ENCODE data around the gene ISCU.

ISCU gene

DNA sequence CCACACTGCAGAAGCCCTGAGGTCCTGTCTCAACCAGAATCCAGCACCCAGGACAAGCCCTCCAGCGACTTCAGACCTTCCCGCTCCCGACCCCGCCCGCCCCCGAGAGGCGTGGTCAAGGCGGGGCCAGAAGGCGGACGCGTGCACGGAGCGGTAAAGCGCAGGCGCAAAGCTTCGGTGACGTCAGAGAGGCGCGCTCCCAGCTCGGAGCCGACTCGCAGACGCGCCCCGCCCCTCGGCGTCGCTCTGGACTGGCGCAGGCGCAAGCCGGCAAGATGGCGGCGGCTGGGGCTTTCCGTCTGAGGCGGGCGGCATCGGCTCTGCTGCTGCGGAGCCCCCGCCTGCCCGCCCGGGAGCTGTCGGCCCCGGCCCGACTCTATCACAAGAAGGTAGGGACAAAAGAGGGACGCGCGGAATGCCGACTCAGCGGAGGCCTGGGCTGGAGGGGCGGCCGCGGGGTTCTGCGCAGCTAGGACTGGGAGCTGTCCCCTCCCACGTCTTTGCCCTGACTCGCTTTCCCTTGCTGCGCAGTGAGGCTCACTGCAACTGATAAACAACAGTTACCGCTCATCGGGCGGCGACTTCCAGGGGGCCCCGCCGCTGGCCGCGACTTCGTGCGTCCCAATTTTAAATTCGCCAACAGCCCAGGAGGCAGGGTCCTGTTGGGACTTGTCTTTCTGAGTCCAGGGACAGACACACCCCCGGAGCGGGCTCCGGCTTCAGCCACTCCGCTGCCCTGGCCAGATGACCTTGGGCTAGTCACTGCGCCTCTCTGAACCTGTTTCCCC lies at the start of gene ISCU:
TSS of gene ISCU (plus strand) at position 249 of the 788 bp plus-strand sequence. CDS start at position 276, 27 bp downstream.
- DNase-seq, result peak; percentile 91

DNA sequence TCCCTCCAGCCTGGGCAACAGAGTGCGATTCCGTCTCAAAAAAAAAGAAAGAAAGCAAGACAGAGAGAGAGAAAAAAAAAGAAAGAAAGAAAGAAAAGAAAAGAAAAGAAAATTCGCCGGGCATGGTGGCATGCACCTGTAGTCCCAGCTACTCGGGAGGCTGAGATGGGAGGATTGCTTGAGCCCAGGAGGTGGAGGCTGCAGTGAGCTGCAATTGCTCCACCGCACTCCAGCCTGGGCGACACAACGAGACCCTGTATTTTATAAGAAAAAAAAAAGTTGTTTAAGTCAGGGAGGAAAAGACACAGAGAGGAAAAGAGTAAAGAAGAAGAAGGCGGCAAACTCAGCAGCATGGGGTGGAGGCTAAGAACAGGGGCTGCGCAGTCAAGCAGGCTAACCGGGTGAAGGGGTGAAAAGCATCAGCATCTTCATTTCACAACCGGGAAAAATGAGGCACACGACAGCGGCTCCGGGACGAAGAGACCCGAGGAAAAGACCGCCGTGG lies 47.9 kb upstream of the ISCU start:
- no peak for DNase-seq

DNA sequence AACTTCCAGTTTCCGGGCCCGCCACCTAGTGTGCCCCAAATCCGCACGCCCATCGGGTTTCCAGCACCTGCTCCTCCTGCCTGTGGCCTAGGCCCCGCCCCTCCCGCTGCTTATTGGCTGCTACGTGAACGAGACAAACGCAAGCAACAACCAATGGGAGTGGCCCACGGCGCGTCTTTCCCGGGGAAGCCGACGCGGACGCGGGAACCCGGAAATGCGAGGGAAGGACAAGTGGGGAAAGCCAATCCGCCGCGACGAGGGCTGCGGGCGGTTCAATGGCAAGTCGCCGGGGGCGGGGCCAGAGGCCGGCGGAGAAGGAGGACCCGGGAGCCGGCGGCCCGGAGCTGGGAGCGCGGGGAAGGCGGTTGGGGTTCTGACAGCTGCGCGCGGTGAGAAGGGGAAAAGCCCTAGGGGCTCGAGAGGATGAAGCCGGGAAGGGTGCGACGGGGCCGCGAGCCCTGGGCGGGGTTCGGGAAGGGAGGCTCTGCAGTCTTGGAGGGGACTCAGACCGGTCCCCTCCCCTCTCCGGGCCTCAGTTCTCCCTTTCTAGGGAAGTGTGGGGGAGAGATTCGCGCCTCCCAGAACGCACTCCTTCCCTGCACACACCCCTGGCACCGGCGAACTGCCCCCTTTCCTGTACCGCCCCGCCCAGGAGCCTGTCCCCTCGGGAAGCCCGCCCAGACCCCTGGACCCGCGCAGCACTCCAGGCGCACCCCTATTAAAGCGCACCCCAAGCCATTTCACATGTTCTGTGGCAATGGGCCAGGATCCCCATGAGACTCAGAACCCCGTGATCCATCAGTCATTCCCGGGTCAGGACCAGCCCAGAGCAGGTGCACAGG lies 47.2 kb upstream of the ISCU start, which contains the start of gene FICD:
TSS of gene FICD (plus strand) at position 305 of the 842 bp plus-strand sequence. CDS start 1,696 bp downstream, outside the sequence.
- peak; percentile 96 for DNase-seq

DNA sequence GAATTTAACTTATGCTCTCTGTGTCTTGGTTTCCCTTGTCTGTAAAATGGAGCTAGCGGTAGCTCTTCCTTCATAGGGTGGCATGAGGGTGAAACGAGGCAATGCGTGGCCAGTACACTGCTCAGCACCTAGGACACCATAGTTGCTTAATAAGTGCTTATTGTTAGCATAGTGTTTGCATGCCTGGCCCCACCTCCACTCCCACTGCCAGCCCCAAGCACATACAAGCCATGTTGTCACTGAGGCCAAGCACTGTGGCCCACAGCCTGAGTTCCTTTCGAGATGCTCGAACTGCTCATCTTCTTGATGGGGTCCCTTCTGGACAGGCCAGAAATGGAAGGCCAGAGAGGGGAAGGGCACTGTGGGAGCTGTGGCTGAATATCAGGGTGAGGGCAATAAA lies 46.5 kb upstream of the ISCU start:
- DNase-seq, result no peak

DNA sequence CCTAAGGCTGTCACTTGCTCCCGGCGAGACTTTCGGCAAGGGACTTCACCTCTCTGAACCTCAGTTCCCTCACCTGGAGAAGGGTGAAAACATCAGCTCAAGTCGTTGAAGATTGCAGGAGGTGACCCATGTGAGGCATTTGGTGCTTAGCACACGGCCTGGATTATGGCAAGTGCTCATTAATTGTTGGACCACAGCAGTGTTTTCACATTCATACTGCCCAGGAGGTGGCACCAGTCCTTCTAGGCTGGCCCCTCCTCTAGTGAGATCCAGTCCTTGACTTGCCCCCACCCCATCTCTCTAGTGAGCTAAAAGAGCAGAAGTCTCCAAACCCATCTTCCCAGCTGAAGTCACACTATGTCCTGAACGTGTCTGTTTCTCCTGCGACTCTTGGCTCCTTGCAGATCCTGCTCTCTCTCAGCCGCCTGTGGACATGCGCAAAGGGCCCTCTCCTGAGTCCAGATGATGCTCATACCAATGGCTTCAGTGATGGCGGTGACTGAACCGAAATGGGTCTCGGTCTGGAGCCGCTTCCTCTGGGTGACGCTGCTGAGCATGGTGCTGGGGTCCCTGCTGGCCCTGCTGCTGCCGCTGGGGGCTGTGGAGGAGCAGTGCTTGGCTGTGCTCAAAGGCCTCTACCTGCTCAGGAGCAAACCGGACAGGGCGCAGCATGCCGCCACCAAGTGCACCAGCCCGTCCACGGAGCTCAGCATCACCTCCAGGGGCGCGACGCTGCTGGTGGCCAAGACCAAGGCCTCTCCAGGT lies 45.7 kb upstream of the ISCU start:
- no peak for DNase-seq

DNA sequence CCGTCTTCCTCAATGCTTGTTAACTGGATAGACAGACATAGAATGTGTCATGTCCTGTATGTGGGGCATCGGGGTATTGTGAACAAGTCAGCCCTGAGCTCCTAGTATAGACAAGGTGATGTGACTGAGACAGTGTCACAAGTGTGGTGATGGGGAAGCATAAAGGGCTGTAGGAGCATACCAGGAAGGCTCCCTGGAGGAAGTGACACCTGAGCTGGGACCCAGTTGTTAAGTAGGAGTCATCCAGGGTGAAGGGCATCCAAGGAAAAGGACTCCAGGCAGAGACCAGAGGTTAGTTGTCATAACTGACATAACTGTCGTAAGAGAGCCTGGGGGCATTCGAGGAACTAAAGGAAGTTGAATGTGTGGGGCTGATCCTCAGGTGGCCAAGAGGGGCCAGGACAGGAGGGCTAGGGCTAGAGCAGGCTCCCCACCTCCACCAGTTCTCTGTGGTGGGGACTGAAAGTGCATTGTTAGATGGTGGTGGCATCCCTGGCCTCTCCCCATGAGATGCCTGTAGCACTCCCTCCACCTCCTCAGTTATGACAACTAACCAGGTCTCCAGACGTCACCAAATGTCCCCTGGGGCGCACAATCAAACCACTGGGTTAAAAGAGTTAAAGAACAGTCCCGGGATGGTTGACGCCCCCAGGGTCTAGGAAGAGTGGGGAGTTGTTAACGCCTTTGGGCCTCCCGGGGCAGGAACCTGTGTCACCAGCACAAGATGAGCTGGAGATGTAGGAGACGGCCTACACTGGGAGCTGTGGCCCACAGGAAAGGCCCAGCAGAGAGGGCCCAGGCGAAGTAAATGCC lies 44.9 kb upstream of the ISCU start:
- DNase-seq, result no peak

DNA sequence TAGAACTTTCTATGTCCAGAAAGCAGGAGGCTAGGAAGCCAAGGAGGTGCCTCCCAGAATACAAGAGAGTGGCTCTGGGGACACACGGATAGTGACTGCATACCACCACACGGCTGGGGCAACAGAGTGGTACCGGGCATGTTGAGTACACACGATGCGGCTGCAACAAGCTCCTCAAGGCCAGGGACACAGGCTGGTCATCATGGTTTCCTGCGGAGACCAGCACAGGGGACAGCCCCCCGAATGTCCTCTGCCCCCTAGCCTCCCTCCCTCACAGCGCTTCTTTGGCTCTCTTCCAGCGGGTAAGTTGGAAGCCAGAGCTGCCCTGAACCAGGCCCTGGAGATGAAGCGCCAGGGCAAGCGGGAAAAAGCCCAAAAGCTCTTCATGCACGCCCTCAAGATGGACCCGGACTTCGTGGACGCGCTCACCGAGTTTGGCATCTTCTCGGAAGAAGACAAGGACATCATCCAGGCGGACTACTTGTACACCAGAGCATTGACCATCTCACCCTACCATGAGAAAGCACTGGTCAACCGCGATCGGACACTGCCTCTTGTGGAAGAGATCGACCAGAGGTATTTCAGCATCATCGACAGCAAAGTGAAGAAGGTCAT lies 44.2 kb upstream of the ISCU start:
- no peak for DNase-seq

DNA sequence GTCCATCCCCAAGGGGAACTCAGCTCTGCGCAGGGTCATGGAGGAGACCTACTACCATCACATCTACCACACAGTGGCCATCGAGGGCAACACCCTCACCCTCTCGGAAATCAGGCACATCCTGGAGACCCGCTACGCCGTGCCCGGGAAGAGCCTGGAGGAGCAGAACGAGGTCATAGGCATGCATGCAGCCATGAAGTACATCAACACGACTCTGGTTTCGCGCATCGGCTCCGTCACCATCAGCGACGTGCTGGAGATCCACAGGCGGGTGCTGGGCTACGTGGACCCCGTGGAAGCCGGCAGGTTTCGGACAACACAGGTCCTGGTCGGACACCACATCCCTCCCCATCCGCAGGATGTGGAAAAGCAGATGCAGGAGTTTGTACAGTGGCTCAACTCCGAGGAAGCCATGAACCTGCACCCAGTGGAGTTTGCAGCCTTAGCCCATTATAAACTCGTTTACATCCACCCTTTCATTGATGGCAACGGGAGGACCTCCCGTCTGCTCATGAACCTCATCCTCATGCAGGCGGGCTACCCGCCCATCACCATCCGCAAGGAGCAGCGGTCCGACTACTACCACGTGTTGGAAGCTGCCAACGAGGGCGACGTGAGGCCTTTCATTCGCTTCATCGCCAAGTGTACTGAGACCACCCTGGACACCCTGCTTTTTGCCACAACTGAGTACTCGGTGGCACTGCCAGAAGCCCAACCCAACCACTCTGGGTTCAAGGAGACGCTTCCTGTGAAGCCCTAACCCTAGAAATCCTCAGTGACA lies 43.5 kb upstream of the ISCU start:
- DNase-seq, result no peak

DNA sequence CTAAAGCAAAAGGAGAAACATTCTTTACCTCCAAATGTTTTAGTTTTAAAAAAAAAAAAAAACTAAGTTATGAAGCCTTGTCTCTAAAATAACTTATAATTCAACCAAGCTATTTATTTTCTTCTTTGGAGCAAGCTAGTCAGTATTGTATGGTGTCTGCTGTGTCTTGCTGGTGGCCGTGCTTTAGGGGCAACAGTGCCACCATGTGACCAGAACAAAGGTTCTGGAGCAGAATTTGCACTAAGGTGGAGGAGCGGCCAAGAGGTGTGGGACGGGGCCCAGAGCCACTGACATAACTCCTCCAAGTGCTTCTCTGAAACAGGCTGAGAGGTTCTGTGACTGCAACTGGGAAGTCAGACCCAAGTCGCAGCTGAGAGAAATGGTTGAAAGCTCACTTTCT lies 42.8 kb upstream of the ISCU start:
- DNase-seq, result no peak

DNA sequence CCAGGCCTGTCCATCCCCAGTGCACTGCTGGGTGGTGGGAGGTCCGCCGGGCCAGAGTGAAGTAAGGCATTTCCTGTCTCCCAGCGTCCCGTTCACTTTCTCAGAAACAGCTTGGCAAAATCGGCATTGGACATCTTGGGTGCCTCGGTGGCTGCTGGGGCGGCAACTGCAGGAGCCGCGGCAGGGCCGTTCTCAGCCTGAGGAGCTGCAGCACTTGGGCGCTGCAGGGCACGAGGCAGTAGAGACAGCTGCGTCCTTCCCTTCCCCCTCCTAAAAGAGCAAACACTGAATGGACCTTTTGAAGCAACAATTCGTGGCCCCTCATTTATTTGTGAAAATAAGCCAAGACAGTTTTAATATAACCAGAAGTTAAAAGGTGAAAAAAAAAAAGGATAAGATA lies 39.0 kb upstream of the ISCU start:
- no peak for DNase-seq

DNA sequence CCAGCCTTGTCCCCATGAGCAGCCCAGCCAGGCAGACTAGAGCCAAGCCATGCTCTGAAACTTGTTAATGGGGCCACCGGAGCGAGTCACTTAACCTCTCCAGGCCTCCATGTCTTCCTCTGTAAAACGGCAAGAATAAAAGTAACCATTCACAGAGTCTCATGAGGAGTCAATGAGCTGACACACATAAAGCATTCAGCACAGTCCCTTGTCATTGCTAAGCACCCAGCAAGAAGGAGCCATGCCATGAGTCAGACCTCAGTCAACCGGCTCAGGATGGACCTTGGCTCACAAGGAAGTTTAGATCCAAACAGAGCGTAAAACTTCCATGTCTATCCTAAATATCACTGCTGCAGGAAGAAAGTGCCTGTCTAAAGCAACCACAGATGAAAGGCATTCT lies 36.7 kb upstream of the ISCU start:
- DNase-seq, result no peak

DNA sequence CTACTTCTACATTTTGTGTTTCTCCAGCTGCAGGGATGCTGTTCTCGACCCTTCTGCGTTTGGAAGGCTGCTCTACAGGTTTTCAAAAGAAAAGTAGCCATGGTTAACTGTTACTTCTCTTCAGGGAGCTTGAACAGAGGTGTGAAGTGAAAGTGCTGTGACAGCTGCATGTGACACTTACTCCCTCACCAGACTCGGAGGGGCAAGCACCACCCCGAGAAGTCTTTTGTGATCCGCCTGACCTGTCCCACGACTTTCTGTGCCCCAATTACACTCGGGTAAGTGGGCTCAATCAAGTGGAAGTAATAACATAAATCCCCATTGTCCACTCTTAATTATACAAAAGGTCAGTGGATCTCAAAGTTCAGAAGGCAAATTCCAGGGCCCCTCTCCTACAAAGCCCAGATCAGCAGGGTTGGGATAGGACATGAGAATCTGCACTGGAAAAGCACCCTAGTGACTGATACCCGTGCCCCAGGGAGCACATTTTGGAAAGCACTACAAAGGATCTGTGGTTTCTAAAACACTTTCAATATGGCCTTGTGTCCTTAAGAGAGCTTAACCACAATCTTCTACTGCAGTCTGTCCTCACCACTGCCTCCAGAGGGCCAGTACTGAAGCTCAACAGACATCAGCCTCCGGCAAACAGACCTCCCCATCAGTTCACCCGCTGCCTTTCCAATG lies 35.8 kb upstream of the ISCU start:
- no peak for DNase-seq

DNA sequence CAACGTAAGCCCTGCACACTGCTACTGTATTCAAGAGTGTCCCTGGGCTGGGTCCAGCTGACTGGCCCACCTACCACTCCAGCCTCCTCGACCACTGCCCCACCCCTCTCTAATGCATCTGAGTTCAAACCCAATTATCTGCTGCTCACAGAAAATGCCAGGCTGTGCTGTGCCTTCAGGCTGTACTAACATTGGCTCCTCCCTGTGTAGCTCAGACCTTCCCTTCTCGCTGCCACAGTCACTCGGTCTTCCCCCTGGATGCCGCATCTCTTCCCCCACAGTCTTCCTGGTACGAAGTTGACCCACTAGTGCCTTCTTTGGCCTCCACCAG lies 35.3 kb upstream of the ISCU start:
- DNase-seq, result no peak

DNA sequence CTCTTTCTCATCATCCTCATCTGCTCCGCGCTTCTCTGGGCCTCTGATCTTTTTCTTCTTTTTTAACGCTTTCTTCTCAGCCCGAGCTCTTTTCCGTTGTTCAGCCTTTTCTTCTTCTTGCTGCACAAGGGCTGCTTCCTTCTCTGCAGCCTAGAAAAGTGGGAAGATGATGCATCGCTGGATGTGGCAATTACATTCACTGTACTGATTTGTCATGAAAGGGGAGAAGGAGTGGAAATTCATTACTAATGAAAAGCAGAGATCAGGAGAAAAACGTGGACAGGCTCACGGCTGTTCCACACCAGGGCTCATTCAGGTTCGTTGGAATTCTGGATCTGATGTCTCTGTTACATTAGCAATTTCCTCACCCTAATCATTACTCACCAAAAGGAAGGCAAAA lies 32.2 kb upstream of the ISCU start:
- DNase-seq, result no peak

DNA sequence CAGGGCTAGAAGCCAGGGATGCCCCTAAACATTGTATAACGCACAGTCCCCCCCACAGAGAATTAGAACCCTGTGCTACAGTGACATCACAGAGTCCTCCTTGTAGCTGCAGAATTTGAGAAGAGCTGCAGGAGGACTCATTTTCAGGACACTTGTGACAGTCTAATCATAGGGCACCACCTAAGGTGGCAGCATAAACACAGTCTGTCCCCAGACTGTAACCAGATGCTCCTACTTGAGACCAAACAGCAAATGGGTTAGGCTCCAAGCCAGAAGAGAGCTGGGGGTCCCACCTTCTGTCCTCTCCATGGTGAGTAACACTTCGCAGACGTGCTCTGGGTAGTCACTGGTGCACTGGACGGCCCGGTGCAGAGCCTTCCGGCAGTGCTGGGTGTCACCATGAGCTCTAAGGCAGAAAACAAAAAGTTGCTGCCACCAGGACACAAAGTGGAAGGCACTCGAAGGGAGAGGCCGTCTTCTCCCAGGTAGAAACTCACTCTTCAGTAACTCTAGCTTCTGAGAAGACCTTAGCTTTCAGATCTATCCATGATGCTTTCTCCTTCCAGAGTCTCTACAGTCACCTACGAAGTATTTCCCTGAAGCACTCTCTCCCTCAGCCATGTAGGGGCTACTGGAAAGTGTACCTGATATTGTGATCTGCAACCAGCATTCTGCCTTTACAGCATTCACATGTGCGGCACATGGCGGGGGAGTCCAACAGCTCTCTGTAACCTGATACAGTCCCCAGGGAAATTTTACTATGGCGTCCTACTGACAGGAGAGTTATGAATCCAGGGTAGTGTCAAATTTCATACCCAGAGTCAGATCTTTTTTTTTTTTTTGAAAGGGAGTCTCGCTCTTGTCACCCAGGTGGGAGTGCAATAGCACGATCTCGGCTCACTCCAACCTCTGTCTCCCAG lies 30.2 kb upstream of the ISCU start:
- peak; percentile 52 for DNase-seq

DNA sequence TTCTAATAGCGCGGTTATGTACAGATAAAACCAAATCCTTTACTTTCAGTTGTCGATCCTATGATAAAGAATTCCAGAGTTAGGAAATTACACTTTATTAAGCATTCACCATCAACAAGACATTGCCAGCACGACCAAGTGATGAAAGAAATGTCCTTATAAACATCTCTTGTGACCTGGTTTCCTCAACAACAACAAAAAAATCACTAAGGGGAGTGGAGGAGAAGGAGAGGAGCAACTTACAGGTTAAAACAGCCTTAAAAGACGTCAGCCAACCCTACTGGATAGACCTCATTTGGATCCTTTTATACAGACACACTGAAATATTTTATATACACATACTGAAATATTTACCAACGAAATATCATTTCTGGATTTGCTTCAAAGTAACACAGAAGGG lies 24.2 kb upstream of the ISCU start:
- DNase-seq, result no peak

DNA sequence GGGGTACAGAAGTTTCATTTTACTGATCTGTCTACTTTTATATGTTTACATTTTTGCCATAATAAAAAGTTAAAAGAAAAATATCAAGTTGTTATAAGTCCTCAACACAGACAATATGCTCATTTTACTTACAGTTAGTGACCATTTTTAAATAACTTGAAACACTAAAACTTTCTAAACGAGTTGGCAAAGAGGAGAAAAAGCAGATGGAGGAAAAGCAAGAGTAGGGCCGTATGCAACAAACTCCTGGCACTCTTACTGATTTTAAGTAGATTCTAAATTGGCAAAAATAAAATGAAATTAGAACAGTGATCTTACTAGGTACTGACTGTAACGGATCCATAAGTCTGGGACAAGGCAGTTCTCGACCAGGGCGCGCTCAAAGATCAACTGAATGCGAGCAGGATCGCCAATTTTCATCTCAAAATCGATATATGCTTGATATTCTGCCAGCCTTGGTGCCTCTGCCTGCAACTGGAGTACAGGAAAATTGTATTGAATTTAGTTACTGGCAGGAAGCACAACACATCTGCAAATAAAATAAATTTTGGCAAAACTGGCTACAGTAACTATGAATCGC lies 23.7 kb upstream of the ISCU start:
- no peak for DNase-seq

DNA sequence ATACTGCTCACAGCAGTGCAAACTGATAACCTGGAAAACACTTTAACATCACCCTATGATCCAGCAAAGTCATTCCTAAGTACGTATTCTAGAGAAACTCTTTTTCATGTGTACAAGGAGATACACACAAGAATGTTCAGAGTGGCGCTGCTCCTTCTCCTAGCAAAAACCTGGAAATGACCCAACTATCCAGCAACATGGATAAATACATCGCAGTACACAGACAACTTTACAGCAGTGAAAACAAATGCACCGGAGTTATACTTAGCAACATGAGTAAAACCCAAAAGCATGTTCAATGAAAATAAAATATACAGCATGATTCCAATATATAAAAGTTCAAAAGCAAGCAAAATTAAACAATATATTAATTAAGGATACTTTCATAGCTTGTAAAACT lies 20.1 kb upstream of the ISCU start:
- no peak for DNase-seq

DNA sequence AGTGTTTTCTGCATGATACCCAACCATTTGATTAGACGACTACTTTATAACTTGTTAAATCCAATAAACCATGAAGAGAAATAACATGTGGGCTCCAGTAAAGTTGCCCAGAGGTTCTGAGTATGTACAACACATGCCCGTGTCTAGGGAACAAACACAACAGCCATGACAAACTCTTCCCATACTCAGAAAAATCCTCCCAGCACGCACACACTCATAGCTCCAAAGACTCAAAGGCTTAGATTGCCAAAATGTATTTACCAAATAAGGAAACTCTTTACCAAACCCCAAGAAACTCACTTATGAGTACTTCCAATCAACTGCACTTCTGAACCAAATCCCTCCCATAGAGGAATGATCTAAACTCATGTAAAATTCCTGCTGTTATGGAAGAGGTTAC lies 18.7 kb upstream of the ISCU start:
- no peak for DNase-seq

Measured in NCI-H1092 treated with DMSO at 0.1 percent for 48 hours (cell line).